HEK293 (cell line): ENCODE results near the gene FAM219B.

Experiments
- CTCF ChIA-PET: fragments of 350-600 bp; formaldehyde crosslinking; extraction: SDS; loops from one replicate; lab custom pipeline; 2021; ENCODE audit warnings: antibody characterized with exemption; lab: Yijun Ruan, JAX
- POLR2A ChIA-PET: fragments of 300-600 bp; formaldehyde crosslinking; extraction: SDS; loops from one replicate; lab custom pipeline; 2020; ENCODE audit warnings: antibody characterized with exemption, inconsistent platforms; lab: Yijun Ruan, JAX
- H3K27ac ChIP-seq: fragments of 200-500 bp; sonication (Bioruptor generic); 2 replicates; pipeline ENCODE4 v1.5.1; 2014; ENCODE audit warnings: low read depth, low read length, control low read depth, inconsistent platforms; ENCODE audit errors: extremely low read depth
- H3K36me3 ChIP-seq, 2 experiments: fragments of 200-500 bp in 1 of 2; sonication (Bioruptor generic) in 1 of 2; 1 replicate in 1 of 2; 2 replicates in 1 of 2; pipeline ENCODE4 v1.5.1; 2014 to 2017; ENCODE audit warnings: inconsistent platforms in 2 of 2, low read length in 2 of 2; ENCODE audit not compliant: control insufficient read depth in 2 of 2, insufficient read depth in 1 of 2
- H3K4me1 ChIP-seq: fragments of 200-500 bp; sonication (Bioruptor generic); 2 replicates; pipeline ENCODE4 v1.5.1; 2014; ENCODE audit warnings: mild to moderate bottlenecking, low read length, inconsistent platforms; ENCODE audit not compliant: control insufficient read depth, insufficient read depth
- H3K4me3 ChIP-seq: 2 replicates; pipeline ENCODE4 v1.5.1; 2011; ENCODE audit warnings: low read depth, mild to moderate bottlenecking, control low read depth, low read length, moderate library complexity
- H3K9me3 ChIP-seq: fragments of 200-500 bp; sonication (Bioruptor generic); 2 replicates; pipeline ENCODE4 v1.5.1; 2014; ENCODE audit warnings: low read depth, low read length, inconsistent platforms; ENCODE audit not compliant: control insufficient read depth, insufficient read depth
- ATF2 ChIP-seq: fragments of 450-650 bp; formaldehyde crosslinking; IDR thresholded peaks from 2 replicates; pipeline ENCODE4 v1.5.1; 2016; ENCODE audit warnings: missing biosample characterization, missing genetic modification characterization, low read depth
- GLIS1 ChIP-seq: fragments of 450-650 bp; formaldehyde crosslinking; IDR thresholded peaks from 2 replicates; pipeline ENCODE4 v1.5.1; 2016; ENCODE audit warnings: missing biosample characterization, missing genetic modification characterization
- GLIS2 ChIP-seq: fragments of 450-650 bp; formaldehyde crosslinking; IDR thresholded peaks from 2 replicates; pipeline ENCODE4 v1.5.1; 2016; ENCODE audit warnings: missing biosample characterization, missing genetic modification characterization
- KLF9 ChIP-seq: fragments of 450-650 bp; formaldehyde crosslinking; IDR thresholded peaks from 2 replicates; pipeline ENCODE4 v1.5.1; 2016; ENCODE audit warnings: missing biosample characterization, missing genetic modification characterization, low read depth
- MEIS1 ChIP-seq: sonication (generic); formaldehyde crosslinking; IDR thresholded peaks from 2 replicates; pipeline ENCODE4 v1.8.1; 2022; ENCODE audit warnings: missing genetic modification reagents, mild to moderate bottlenecking, borderline replicate concordance
- PRDM1 ChIP-seq: fragments of 450-650 bp; formaldehyde crosslinking; IDR thresholded peaks from 2 replicates; pipeline ENCODE4; 2016; ENCODE audit warnings: missing biosample characterization, missing genetic modification characterization
- TSHZ1 ChIP-seq: fragments of 450-650 bp; formaldehyde crosslinking; IDR thresholded peaks from 2 replicates; pipeline ENCODE4 v1.5.1; 2016; ENCODE audit warnings: missing biosample characterization, missing genetic modification characterization, borderline replicate concordance
- WT1 ChIP-seq: fragments of 450-650 bp; formaldehyde crosslinking; IDR thresholded peaks from 2 replicates; pipeline ENCODE4 v1.5.1; 2016; ENCODE audit warnings: missing biosample characterization, missing genetic modification characterization
- ZBTB10 ChIP-seq: fragments of 450-650 bp; formaldehyde crosslinking; IDR thresholded peaks from 2 replicates; pipeline ENCODE4 v1.5.1; 2016; ENCODE audit warnings: missing biosample characterization, missing genetic modification characterization
- ZBTB17 ChIP-seq: fragments of 450-650 bp; formaldehyde crosslinking; IDR thresholded peaks from 2 replicates; pipeline ENCODE4 v1.5.1; 2016; ENCODE audit warnings: missing biosample characterization, missing genetic modification characterization
- ZBTB48 ChIP-seq: fragments of 450-650 bp; formaldehyde crosslinking; IDR thresholded peaks from 2 replicates; pipeline ENCODE4 v1.5.1; 2016; ENCODE audit warnings: missing biosample characterization, missing genetic modification characterization
- ZBTB6 ChIP-seq: fragments of 450-650 bp; formaldehyde crosslinking; IDR thresholded peaks from 2 replicates; pipeline ENCODE4 v1.5.1; 2017; ENCODE audit warnings: missing biosample characterization, missing genetic modification characterization
- ZFP37 ChIP-seq: fragments of 450-650 bp; formaldehyde crosslinking; IDR thresholded peaks from 2 replicates; pipeline ENCODE4 v1.5.1; 2016; ENCODE audit warnings: missing biosample characterization, missing genetic modification characterization
- ZIC2 ChIP-seq: fragments of 450-650 bp; formaldehyde crosslinking; IDR thresholded peaks from 2 replicates; pipeline ENCODE4 v1.5.1; 2016; ENCODE audit warnings: missing biosample characterization, missing genetic modification characterization
- ZNF239 ChIP-seq: fragments of 450-650 bp; formaldehyde crosslinking; IDR thresholded peaks from 2 replicates; pipeline ENCODE4 v1.5.1; 2016; ENCODE audit warnings: missing biosample characterization, missing genetic modification characterization
- ZNF302 ChIP-seq: fragments of 450-650 bp; formaldehyde crosslinking; IDR thresholded peaks from 2 replicates; pipeline ENCODE4 v1.5.1; 2016; ENCODE audit warnings: missing biosample characterization, missing genetic modification characterization, low read depth
- ZNF324 ChIP-seq: fragments of 450-650 bp; formaldehyde crosslinking; IDR thresholded peaks from 2 replicates; pipeline ENCODE4 v1.5.1; 2016; ENCODE audit warnings: missing biosample characterization, missing genetic modification characterization
- ZNF426 ChIP-seq: fragments of 450-650 bp; formaldehyde crosslinking; IDR thresholded peaks from 2 replicates; pipeline ENCODE4 v1.5.1; 2017; ENCODE audit warnings: missing biosample characterization, missing genetic modification characterization, mild to moderate bottlenecking, inconsistent platforms, moderate library complexity
- ZNF530 ChIP-seq: fragments of 450-650 bp; formaldehyde crosslinking; IDR thresholded peaks from 2 replicates; pipeline ENCODE4 v1.5.1; 2016; ENCODE audit warnings: low read depth, missing biosample characterization, missing genetic modification characterization
- ZNF610 ChIP-seq: fragments of 450-650 bp; formaldehyde crosslinking; IDR thresholded peaks from 2 replicates; pipeline ENCODE4 v1.5.1; 2016; ENCODE audit warnings: missing biosample characterization, missing genetic modification characterization, borderline replicate concordance

Gene FAM219B

GRCh38 chr15:74908635-74909034, 2.0 kb upstream of the FAM219B start:
- no peak overlapping the region for H3K4me3 ChIP-seq
- H3K27ac ChIP-seq = no peak overlapping the region
- H3K9me3 ChIP-seq = no peaks in the 10 kb centered on the region
- H3K4me1 ChIP-seq = peaks cover 3% of the 10 kb centered on the region; the same call in 1 of the 2 replicates
- TF ChIP-seq ZNF610 (peak; percentile 98), TSHZ1 (tag by site-specific recombination) (no peak), MEIS1 (CRISPR knock-in tag) (no peak)
- TF ChIP-seq, all 188 proteins: peak for 1
- H3K36me3 ChIP-seq = peaks cover 26 to 46% of the 10 kb centered on the region in 2 experiments
- CTCF ChIA-PET = interaction anchor here (0.6 to 8.7 kb wide), 4 partner anchors 8 to 937 kb away, joined by 3 to 79 read pairs (median 16); no protein-coding TSS in a partner anchor
- POLR2A ChIA-PET = interaction anchor here (0.9 kb wide), 1 partner anchor 29 kb away, joined by 3 read pairs; the partner anchor contains the start of gene COX5A

- TF ChIP-seq ZBTB48 = 0 out of 2 replicates have a peak, but pooled peaks have one; percentile 40
- peak; percentile 54; the same call in 1 of the 2 replicates for TF ChIP-seq PRDM1 (tag by site-specific recombination)
- 0 out of 2 replicates have a peak, but pooled peaks have one; percentile 8 for TF ChIP-seq ZBTB17 (tag by site-specific recombination)
- no peak for TF ChIP-seq ZNF426 (tag by site-specific recombination)
- TF ChIP-seq ATF2 (tag by site-specific recombination) = no peak
- TF ChIP-seq GLIS2 = peak; percentile 52
- TF ChIP-seq ZFP37 = peak; percentile 47; the same call in 1 of the 2 replicates
- TF ChIP-seq ZBTB10 (tag by site-specific recombination) = 0 out of 2 replicates have a peak, but pooled peaks have one; percentile 0
- no peak for TF ChIP-seq ZNF302 (tag by site-specific recombination)
- peak; percentile 17; the same call in 1 of the 2 replicates for TF ChIP-seq ZNF324
- no peak for TF ChIP-seq WT1 (tag by site-specific recombination)
- no peak for TF ChIP-seq ZNF530 (tag by site-specific recombination)
- peak; percentile 23; the same call in 1 of the 2 replicates for TF ChIP-seq ZIC2 (tag by site-specific recombination)
- no peak for TF ChIP-seq ZBTB6 (tag by site-specific recombination)
- no peak for TF ChIP-seq ZNF239 (tag by site-specific recombination)
- 0 out of 2 replicates have a peak, but pooled peaks have one; percentile 5 for TF ChIP-seq KLF9 (tag by site-specific recombination)
- peak; percentile 78 for TF ChIP-seq GLIS1 (tag by site-specific recombination)
- peak overlapping the region; percentile 82 for H3K4me3 ChIP-seq
- peak overlapping the region; percentile 89; the same call in 1 of the 2 replicates for H3K27ac ChIP-seq
- peaks cover 3% of the 10 kb centered on the region; the same call in 1 of the 2 replicates for H3K4me1 ChIP-seq
- CTCF ChIA-PET = interaction anchor here (0.6 to 8.7 kb wide), 4 partner anchors 10 to 136 kb away, joined by 4 to 79 read pairs (median 9); no protein-coding TSS in a partner anchor
- POLR2A ChIA-PET = interaction anchor here (0.6 to 2.5 kb wide), 21 partner anchors 10 to 740 kb away, joined by 3 to 36 read pairs (median 5); partner anchors contain the start of genes COX5A, MPI, RPP25 and SCAMP2
- no peaks in the 10 kb centered on the region for H3K9me3 ChIP-seq
- peaks cover 30 to 46% of the 10 kb centered on the region in 2 experiments for H3K36me3 ChIP-seq
Observed at GRCh38 chr15:74907163-74907870, 666 bp upstream of the FAM219B start.
